GM18499 (cell line): Measurements from ENCODE around the gene LYSET.
"Not testable (repeated sequence)": the region's sequence is repeated elsewhere in the genome, so short reads cannot be mapped to it uniquely, and the experiment has no call there.

Source experiments
- ATAC-seq: cut with Tn5 transposase; IDR thresholded peaks from one replicate; pipeline ENCODE4 v1.9.1; 2021; ENCODE audit warnings: moderate number of reproducible peaks; ENCODE audit not compliant: insufficient read depth, unreplicated experiment

Gene LYSET

DNA sequence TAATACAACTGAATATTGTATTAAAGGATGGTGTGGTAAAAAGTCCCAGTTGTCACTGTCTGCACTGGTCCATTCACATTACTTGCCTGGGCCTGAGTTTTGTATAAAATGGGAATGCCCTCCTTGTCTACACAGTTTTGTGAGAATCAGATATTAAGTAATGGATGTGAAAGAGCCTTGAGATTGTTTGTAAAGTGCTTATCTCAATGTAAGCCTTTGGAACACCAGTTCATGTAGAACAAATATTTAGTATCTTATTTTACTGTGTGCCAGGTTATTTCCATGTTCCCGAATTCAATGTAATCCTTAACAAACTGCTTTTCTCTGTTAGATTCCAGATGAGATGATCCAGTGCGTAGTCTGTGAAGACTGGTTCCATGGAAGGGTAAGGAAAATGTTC lies 29.5 kb downstream of the LYSET start:
- ATAC-seq, result no peak

DNA sequence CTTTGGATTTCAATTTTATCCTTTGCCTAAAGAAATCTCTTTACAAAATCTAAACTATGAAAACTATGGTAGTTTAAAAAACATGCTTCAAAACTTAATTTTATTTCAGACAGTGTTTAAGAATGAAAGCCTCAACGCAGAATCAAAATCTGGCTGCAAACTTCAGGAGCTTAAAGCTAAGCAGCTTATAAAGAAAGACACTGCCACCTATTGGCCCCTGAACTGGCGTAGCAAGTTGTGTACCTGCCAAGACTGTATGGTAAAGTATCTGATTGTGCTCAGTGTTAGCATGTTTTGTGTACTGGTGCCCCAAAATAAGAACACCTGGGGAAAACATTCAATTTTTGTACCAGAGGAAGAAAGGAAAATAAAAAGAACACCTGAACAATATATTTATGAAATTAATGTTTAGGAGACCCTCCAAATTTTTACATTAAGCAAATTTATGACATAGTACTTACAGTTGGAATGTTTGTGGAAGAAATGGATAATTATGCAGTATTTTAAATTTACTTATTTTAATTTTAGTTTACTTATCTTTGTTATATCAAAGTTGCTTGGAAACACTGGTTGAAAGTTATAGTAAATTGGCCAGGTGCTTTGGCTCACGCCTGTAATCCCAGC lies 34.1 kb downstream of the LYSET start:
- peak; percentile 78 for ATAC-seq

DNA sequence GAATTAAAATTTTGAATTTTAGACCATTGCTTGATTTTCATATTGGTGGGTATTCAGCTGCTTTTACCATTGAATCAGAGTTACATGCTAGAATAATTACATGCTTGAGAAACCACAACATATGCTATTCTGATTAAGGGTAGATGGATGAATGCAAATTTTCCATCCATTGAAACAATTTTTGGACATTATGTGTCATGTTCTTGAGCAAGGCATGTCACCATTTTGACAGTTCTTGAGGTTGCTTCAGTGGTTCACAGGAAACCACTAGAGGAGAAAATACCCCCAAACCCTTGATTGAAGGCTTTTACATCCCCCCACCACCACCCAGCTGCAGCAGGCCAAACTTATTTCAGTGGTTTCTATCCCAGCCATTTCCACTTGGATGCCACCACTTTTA lies 35.4 kb downstream of the LYSET start:
- no peak for ATAC-seq

GRCh38 chr14:93223565-93223964 lies 38.4 kb downstream of the LYSET start:
- no peak for ATAC-seq

GRCh38 chr14:93228550-93228949 lies 43.4 kb downstream of the LYSET start:
- no peak for ATAC-seq

- no peak for ATAC-seq
Measured at GRCh38 chr14:93230539-93230938, 45.4 kb downstream of the LYSET start.

DNA sequence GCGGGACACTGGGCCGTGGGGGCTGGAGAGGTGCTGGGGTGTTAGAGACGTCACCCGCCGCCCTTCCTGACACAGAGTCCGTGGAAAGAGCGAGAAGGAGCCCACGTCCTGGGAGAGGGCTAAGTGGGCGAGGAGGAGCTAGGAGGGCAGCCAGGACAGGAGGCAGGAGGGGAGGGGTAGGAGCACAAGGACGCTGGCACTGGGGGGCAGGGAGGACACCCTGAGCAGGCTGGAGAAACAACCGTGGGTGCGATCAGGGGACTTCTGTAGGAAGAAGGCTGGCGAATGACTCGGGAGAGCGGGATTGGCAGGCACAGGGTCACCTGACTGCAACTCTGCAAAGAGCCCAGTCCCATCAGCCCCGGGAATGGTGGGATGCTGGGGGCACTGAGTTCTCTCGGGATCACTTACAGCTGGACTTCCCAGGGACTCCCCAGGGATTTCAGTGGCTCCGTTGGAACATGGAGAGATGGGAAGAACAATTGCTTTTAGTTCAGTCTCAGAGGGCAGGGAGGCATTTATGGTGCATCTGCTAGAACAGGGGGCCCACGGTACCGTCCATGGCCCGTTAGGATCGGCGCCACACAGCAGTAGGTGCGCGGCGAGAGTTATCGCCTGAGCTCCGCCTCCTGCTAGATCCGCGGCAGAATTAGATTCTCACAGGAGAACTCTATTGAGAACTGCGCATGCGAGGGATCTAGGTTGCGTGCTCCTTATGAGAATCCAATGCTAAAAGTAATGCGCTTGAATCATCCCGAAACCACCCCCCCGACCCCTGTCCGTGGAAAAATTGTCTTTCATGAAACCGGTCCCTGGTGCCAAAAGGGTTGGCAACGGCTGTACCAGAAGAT lies 46.2 kb downstream of the LYSET start:
- ATAC-seq, result no peak

DNA sequence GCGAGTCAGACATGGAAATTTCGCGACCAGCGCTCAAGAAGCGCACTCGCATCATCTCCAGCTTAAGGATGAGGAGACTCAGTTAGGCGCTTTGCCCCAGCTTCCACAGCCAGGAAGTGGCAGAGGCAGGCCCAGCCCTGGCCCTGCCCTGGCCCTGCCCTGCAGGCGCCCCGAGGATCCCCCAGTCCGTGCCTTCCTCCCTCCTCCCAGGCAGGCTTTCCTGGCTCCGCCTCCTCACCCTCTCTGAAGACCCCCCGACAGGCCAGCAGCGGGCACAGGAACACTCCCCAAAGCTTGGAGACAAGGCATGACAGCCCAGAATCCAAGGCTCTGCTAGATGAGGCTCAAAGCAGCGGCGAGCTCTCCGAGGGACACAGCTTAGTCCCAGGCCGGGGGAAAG lies 47.0 kb downstream of the LYSET start:
- ATAC-seq, result no peak

DNA sequence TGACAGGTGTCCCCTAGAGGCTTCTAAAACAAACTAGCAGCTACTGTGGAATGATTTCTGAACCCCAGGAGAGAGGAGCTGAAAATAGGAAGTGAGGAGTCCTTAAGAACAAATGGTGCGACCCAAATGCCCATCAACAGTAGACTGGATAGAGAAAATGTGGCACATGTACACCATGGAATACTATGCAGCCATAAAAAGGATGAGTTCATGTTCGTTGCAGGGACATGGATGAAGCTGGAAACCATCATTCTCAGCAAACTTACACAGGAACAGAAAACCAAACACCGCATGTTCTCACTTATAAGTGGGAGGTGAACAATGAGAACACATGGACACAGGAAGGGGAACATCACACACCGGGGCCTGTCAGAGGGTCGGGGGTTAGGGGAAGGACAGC lies 48.0 kb downstream of the LYSET start:
- not testable (repeated sequence) for ATAC-seq

GRCh38 chr14:93234798-93235197 lies 49.7 kb downstream of the LYSET start:
- no peak for ATAC-seq
